ENCODE data around the gene BMP6.

The BMP6 gene

GRCh38 chr6:7697820-7698623, 27.9 kb upstream of the BMP6 start:
- TF ChIP-seq CTCF (IDR thresholded peaks at IDR 0.05): no peak

- TF ChIP-seq CTCF (IDR thresholded peaks at IDR 0.05): no peak
Observed at GRCh38 chr6:7701212-7701834, 24.6 kb upstream of the BMP6 start.

GRCh38 chr6:7703148-7703680, 22.7 kb upstream of the BMP6 start:
- no peak for TF ChIP-seq CTCF (IDR thresholded peaks at IDR 0.05)

GRCh38 chr6:7705483-7705882, 20.4 kb upstream of the BMP6 start:
- TF ChIP-seq CTCF (IDR thresholded peaks at IDR 0.05): no peak

- no peak for TF ChIP-seq CTCF (IDR thresholded peaks at IDR 0.05)
Observed at GRCh38 chr6:7706269-7706668, 19.6 kb upstream of the BMP6 start.

- no peak for TF ChIP-seq CTCF (IDR thresholded peaks at IDR 0.05)
Observed at GRCh38 chr6:7707787-7708186, 18.1 kb upstream of the BMP6 start.

- no peak for TF ChIP-seq CTCF (IDR thresholded peaks at IDR 0.05)
Observed at GRCh38 chr6:7719364-7719850, 6.5 kb upstream of the BMP6 start.

Measured in LNCAP (cell line).